Activated T-helper 1 cell treated with Interleukin-2 at 50 U/mL for 16 hours (primary cell): ENCODE measurements around the gene ZNF594.
"Not testable (repeated sequence)": the region's sequence is repeated elsewhere in the genome, so short reads cannot be mapped to it uniquely, and the experiment has no call there.

Experiments
- DNase-seq: peaks from one replicate; pipeline ENCODE4 v3.0.0-alpha.2; 2020; ENCODE audit warnings: low read depth

The ZNF594 gene

DNA sequence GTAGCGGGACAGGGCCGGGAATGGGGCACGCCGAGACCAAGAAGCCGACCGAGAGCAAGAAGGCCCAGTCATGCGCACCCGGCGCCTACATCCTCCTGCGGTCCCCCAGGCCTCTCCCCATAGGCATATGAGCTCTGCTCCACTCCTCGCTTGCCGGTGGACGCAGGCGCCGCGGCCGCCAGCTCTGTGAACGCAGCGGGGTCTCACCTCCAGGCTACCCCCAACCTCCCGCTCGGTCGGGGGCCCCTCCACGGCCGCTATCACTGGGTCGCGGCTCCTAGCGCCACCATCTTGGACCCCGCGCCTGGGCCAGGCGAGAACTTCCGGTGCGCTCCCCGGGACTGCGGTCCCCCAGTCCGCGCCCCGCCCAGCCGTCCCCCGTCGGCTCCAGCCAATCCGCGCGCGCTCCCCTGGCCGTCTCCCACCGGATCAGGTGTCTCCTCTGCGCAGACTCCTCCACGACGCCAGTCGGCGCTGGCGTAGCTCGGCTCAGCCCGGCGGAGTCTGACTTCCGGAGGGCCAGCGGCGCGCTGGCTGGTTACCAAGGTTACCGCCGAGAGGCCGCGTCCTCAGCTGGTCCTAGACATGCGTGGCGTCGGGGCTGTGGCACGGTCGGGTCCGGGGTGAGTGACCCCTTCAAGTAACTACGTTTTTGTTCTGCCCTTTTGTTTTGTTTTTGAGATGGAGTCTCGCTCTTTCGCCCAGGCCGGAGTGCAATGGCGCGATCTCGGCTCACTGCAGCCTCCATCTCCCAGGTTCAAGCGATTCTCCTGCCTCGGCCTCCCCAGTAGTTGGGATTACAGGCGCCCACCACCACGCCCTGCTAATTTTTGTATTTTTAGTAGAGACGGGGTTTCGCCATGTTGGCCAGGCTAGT is at the start of gene ZNF594:
ZNF594 (minus strand) TSS at position 328 of the 877 bp plus-strand sequence. CDS start 7,612 bp downstream, outside the sequence.
- peak; percentile 96 for DNase-seq

DNA sequence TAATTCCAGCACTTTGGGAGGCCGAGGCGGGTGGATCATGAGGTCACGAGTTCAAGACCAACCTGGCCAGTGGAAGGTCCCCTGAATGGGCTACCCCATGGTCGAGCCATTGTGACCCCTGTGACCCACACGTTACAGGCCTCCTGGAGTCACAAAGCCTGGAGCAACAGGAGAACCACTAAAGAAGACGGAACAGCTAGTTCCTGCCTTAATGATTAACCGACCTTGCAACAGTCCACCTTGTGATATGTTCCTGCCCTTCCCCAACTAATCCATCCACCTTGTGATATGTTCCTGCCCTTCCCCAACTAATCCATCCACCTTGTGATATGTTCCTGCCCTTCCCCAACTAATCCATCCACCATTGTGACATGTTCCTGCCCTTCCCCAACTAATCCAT is 48.1 kb upstream of the ZNF594 start:
- DNase-seq, result not testable (repeated sequence)

DNA sequence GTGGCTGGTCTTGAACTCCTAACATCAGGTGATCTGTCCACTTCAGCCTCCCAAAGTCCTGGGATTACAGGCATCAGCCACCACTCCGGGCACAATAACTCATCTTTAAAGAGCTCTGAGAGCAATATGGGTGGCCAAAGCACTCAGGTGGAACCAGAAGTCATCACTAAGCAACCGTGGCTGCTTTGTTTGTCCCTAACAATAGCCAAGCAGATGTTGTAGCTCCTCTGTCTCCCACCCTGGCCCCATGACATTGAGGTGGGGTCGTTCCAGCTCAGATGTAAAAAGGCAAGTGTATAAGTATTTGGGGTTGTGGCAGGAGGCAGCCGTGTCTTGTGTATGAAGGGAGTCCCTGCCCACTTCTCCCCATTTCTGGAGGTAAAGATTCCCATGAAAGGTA is 46.7 kb upstream of the ZNF594 start:
- no peak for DNase-seq

DNA sequence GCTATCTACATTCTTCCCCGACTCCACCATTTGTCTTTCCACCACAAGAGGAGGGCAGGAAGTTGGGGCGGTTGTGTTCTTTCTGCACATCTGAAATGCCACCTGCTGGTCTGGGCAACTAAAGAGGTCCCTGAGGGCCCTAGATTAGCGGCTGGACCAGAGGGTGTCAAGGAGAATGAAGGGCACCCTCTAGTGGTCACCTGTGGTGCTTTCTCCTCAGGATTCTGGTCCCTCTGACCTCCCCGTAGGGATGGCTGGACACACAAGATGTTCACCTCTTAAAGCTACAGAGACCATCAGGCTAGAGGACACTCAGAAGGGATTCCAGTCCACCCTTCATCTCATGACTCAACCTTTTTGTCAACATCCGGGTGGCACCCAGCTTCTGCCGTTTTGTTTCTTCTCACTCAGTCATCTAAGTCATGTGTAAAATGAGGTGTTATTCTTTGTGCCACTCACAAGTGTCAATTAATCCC is 45.9 kb upstream of the ZNF594 start:
- no peak for DNase-seq

DNA sequence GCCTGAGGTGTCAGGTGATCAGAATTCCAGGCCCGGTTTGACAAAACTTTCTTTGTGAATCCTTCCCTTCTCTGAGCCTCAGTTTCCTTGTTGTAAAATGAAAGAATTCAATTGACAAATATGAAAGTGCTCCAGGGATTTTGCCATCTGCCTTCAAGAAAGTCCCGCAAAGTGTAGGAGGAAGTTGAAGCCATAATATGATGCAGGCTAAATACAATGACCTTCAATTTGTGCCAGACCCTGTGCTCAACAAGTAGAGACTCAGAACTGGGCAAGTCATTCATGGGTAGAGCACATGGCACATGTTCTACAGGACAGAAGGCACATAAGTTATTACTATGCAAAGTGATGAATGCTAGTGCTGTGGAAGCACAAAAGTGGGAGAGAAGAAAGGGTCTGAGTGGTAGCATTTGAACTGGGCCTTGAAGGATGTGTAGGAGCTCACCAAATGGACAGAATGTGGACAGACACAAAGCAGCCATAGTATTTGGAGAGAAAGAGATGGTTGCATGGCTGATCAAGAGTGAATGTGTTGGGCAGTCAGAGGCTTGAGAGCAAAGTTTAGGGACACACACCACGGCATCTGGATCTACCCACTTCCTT is 45.4 kb upstream of the ZNF594 start:
- DNase-seq, result no peak

DNA sequence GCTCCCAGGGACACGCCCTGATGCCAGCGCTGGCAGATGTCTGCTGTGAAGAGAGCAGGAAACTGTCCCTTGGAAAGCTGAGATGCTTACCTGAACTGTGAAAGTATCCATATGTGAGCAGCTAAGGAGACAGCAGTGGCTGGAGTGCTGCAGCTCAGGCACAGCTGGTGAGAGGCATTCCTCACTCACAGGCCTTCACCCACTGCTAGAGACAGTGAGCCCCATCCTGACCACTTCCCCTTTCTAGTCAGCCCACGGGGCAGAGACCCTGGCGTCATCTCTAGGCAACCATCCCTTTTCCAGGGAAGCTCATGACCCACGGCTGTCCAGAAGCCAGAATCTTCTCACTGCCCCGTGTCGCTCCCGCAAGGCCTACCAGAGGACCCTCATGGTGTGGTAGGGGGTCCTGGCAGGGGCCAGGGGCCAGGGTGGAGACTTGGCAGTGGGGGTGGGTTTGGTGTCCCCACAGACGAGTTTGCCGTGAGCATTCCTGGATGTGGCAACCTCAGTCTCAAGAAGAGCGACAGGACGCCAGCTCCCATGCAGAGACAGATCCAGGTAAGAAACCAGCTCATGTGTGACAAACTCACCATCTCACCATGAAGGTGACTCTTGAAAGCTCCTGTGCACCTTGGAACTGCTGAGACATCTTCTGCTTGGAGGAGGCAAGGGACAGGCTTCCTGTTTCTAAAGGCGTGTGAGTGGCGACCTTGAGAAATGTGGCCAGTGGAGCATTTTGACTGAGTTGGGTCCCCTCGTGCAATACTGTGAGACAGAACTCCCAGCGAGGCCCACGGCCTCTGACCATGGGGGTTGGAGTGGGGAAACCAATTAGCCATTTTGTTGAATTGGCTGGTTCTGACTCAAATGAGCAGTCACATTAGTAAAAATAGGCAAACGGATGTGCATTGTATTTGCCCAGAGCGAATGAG is 43.2 kb upstream of the ZNF594 start, which contains the start of gene SCIMP:
SCIMP (minus strand) TSS at position 216 of the 932 bp plus-strand sequence; CDS start at position 111, 105 bp downstream.
- no peak for DNase-seq

DNA sequence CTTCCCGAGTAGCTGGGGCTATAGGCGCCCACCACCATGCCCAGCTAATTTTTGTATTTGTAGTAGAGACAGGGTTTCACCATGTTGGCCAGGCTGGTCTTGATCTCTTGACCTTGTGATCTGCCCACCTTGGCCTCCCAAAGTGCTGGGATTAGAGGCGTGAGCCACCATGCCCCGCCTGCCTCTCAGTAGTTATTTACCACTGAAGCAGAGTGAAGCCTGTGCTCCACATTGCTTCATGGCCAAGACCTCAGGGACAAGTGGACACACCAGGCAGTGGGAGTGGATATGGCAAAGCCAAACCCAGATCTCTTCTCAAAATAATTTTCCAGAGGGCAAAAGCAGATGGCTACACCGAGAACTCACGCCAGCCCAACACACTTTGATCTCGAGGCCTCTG is 41.8 kb upstream of the ZNF594 start:
- not testable (repeated sequence) for DNase-seq

DNA sequence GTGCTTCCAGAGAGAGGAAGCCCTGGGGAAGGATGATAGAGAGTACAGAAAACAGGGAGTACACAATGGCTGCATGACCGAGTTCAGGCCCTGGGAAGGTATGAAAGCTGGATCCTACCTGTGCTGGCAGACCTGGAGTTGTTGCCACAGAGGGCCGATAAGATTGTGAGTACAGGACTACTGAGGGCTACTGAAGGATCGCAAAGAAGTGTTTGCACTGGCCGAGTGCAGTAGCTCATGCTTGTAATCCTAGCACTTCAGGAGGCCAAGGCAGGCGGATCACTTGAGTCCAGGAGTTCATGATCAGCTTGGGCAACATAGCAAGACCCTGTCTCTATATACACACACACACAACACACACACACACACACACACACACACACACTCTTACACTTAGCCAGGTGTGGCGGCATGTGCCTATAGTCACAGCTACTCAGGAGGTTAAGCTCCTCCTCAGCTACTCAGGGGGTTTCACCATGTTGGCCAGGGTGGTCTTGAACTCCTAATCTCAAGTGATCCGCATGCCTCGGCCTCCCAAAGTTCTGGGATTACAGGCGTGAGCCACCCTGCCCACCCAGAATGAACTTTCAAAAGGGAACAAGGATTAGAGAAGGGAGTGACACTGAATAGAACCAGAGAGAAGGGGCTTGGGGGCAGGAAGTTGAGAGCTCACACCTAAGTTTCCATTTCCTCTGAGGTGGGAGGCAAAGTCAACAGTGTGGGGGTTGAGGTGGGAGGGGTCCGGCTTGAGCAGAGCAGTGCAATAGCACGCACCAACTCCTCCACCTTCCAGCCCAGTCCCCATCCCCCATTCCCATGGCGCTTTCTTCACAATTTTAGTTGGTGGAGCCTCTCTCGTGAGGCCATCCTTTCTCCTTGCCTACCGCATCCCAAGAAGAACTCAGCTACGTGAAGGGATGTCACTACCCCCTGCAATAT is 35.5 kb upstream of the ZNF594 start:
- no peak for DNase-seq

DNA sequence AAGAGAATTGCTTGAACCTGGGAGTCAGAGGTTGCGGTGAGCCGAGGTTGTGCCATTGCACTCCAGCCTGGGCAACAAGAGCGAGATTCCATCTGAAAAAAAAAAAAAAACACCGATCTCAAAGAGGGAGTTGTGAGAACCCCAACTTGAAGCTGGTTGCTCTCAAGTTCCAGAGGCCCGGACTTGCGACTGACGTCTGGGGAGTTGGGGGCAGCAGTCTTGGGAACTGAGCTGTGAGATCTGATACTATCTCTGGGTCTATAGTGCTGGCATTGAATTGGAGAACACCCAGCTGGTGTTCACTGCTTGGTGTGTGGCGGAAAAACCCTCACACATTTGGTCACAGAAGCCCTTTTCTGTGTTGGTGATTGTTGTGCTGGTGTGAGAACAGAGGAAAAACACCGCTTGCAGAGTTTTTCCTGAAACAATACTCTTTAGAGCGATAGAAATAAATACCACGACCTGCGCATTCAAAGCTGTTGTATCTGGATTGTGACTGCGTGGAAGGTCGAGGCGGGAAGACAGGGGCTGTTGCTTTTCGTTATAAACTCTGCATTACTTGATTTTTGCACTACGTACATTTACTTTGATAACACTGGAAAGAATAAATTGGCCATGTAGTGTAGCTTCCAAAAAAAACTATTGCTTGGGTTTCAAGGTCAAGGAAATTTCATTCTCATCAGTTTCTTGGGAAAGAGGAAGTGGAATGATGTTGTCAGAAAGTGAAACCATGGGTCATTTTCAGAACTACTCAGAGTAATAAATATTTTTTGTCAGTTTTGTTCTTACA is 34.2 kb upstream of the ZNF594 start:
- no peak for DNase-seq

DNA sequence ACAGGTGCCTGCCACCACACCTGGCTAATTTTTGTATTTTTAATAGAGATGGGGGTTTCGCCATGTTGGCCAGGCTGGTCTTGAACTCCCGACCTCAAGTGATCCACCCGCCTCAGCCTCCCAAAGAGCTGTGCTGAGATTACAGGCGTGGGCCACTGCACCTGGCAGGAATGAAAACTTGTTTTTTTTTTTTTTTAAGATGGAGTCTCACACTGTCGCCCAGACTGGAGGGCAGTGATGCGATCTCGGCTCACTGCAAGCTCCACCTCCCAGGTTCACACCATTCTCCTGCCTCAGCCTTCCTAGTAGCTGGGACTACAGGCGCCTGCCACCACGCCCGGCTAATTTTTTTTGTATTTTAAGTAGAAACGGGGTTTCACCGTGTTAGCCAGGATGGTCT is 30.2 kb upstream of the ZNF594 start:
- DNase-seq, result not testable (repeated sequence)

DNA sequence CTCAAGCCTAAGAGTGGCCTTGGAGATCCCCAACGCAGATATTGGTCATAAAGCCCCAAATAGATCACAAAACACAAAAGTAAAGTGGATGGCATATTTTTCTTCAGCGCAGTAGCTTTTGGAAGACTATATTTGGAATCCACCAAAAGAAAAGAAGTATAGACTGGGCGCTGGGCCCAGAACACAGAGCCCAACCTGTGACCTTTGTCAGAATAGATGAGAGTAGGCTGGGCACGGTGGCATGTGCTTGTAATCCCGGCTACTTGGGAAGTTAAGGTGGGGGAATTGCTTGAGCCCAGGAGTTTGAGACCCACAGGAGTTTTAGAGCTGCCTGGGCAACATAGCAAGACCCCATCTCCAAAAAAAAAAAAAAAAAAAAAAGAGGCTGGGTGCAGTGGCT is 28.4 kb upstream of the ZNF594 start:
- no peak for DNase-seq

DNA sequence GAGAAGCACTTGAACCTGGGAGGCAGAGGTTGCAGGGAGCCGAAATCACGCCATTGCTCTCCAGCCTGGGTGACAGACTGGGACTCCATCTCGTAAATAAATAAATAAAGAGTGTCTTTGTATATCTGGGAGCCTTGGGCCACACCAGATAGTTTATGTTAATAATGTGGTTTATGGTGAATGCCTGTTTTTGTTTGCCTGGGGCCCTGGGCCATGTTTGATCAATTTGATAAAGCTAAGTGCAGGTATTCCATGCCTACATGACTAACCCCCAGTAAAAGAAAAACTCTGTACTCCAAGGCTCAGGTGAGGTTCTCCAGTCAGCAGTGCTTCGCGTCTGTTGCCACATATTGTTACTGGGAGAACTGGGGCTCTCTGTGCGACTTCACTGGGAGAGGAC is 27.9 kb upstream of the ZNF594 start:
- DNase-seq, result no peak

DNA sequence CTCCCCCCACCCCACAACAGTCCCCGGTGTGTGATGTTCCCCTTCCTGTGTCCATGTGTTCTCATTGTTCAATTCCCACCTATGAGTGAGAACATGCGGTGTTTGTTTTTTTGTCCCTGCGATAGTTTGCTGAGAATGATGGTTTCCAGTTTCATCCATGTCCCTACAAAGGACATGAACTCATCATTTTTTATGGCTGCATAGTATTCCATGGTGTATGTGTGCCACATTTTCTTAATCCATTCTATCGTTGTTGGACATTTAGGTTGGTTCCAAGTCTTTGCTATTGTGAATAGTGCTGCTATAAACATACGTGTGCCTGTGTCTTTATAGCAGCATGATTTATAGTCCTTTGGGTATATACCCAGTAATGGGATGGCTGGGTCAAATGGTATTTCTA is 25.9 kb upstream of the ZNF594 start:
- DNase-seq, result not testable (repeated sequence)

DNA sequence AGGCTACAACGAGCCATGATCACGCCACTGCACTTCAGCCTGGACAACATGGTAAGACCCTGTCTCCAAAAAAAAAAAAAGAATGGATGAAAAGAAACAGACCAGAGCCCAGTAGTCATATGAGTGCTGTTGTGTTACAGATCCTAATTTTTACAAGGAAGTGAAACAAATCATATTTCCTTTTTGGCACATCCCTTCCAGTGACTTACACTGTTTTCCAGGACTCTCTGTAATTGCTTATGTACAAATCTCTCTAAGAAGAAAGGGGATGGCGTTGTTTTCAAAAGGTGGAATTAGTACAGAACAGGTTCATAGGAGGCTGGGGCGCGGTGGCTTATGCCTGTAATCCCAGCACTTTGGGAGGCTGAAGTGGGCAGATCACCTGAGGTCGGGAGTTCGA is 19.8 kb upstream of the ZNF594 start:
- no peak for DNase-seq

DNA sequence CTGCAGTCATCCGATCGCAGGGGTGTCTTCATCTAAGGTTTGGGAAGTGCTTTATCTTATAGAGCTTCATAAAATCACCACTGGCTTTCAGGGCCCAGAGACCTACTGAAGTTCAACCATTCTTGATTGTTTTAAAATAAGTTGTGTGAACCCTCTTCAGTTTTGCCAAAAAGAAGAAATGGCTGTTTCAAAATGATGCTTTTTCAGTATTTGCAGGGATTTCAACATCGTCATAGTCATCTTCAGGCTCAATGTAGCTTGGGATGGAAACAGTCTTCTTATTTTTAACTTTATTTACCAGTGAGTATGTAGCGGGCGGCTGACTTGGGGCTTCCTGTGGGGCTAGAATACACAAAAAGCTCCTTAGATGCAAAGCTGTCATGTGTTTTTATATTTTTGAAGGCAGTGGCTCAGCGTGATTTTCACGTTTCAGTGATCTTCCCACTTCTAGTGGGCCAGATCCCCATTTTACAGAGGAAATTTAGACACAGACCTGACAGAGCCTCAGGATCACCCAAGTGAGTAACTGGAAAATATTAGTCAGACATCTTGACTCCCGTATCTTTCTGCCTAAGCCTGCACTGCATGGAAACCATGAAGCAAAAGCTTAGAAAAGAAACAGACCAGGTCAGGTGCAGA is 19.1 kb upstream of the ZNF594 start:
- DNase-seq, result no peak

DNA sequence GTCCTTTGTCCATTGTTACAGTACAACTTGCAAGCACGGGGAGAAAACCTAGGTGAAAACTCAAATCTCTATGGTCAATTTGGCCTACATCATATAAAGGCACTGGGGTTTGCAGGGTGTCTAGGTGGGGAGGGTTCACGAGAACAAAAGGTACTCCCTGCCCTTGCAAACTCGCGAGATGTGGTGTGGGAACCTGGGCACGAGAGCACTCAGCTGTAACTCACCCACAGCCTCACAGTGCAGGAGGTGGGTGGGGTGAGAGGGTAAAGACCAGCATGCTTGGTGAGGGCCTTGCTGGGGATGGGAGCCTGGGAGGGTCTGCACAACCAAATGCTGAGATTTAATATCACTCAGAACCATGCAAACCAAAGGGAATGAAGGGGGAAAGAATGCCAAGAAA is 18.4 kb upstream of the ZNF594 start:
- DNase-seq, result no peak

DNA sequence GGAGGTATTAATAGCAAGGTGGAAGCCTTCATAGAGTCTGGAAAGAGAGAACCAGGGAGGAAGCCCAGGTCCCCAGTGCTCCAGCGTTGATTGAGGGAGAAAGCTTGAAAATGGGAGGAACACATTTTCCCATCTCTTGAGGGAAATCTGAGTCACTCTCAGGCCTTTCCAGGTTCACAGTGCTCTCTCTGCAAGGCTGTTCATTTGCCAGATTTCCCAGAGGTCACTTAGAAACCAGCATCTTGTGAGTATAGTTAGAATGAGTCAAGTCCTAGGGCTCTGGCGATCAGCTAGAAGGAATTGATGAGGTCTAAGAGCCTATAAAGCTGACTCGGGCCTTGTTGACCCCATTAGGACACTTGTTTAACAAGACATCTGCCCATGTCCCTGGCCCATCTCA is 17.7 kb upstream of the ZNF594 start:
- DNase-seq, result no peak

DNA sequence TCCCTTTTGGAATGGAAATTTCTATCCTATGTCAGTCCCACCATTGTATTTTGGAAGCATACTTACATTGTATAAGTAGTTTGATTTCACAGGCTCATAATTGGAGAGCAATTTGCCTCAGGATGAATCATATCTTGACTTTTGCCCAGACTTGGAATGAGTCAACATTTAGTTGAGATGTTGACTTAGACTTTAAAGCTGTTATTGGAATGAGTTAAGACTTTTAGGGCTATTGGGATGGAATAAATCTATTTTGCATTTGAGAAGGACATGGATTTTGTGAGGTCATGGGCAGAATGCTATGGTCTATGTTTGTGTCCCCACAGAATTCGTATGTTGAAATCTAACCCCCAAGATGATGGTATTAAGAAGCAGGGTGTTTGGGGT is 12.2 kb upstream of the ZNF594 start:
- DNase-seq, result no peak

DNA sequence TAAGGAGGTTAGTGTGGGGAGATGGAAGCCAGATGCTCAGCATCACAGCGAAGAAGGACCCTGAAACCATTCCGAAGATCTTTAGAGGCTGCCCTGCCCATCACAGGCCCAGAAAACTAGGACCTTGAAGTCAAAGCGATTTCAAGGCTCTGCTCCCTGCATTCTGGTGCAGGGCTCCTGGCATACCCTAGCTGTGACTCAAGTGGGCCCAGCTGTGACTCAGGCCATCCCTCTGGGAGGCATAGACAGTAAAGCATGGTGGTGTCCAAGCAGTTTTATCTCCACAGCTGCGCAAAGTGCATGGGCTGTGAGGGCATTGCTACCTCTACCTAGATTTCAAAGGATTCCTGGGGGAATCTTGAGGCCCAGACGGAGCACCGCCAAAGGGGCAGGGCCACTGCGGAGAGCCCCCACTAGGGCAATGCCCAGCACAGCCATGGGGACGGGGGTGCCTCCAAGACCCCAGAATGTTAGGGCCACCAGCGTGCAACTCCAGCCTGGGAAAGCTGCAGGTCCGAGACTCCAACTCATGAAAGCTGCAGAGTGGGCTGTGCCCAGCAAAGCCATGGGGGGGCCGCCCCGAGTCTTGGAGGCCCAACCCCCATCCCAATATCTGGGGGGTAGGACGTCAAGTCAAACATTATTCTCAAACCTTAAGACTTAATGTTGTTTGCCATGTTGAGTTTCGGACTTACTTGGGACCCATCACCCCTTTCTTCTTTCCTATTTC is 11.7 kb upstream of the ZNF594 start:
- DNase-seq, result no peak
